AG04450 (cell line): Measurements from ENCODE around the gene WDR27. TPM values are rescaled to one million over a fixed set of nuclear protein-coding genes. Genes with fewer than 3 reads are reported as not detected.
A peak's percentile ranks its signal among the peaks of the same experiment; 100 is the strongest.

Source experiments
- CTCF ChIA-PET: fragments of 300-600, 350-600 bp; formaldehyde crosslinking; extraction: SDS; loops from one replicate; lab custom pipeline; 2022; ENCODE audit warnings: antibody characterized with exemption, inconsistent platforms; lab: Charles Lee
- POLR2A ChIA-PET: fragments of 350-600 bp; formaldehyde crosslinking; extraction: SDS; loops from one replicate; lab custom pipeline; 2021; ENCODE audit warnings: antibody characterized with exemption, inconsistent platforms; lab: Yijun Ruan, JAX
- DNase-seq: peaks from one replicate; pipeline ENCODE4 v3.0.0-alpha.2; 2011; ENCODE audit warnings: low read depth, low spot score
- H3K27ac ChIP-seq: one replicate; pipeline ENCODE4 v1.5.1; 2012; ENCODE audit warnings: low read depth, low read length, control low read depth
- H3K27me3 ChIP-seq: one replicate; pipeline ENCODE4 v1.6.0; 2012; ENCODE audit warnings: low read length; ENCODE audit not compliant: control insufficient read depth, insufficient read depth
- H3K4me3 ChIP-seq: 2 replicates; pipeline ENCODE4 v1.5.1; 2011; ENCODE audit warnings: mild to moderate bottlenecking, low read depth, low read length, control low read depth
- H3K9me3 ChIP-seq: 2 replicates; pipeline ENCODE4 v1.5.1; 2012; ENCODE audit warnings: low read length; ENCODE audit not compliant: control insufficient read depth, insufficient read depth
- polyA plus RNA-seq: library from polyadenylated mRNA; depleted of rRNA; stranded (reverse); fragments of >200 nt; gene quantifications from 2 replicates; pipeline ENCODE4 v1.2.3, GENCODE V29; 2011
- TF ChIP-seq, protein P1 (sequence below): IDR thresholded peaks from 2 replicates; pipeline ENCODE4 v1.5.1; 2011; ENCODE audit warnings: low read depth, low read length, control low read depth, inconsistent platforms

Gene WDR27
- polyA plus RNA-seq, 1 experiment = 20.5 TPM

DNA sequence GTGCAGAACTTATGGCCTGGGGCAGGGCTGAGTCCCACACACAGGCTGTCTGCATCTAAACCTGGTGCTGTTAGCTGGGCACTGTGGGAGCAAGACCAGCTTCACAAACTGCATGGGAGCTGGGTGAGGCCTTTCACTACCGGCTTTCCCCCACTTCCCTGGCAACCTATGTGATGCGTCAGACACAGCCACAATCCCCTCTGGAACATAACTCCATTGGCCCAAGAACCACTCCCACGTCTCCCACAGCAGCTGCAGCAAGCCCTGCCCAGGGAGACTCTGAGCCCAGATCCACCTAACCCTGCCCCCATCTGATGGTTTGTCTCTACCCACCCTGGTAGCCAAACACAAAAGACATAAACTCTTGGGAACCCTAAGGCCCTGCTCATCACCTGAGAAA, 9.3 kb downstream of the WDR27 start:
- H3K9me3 ChIP-seq = peaks cover 11% of the 10 kb centered on the region; the same call in 1 of the 2 replicates
- no peak overlapping the region for H3K27ac ChIP-seq
- H3K4me3 ChIP-seq = no peak overlapping the region
- TF ChIP-seq, protein P1, sequence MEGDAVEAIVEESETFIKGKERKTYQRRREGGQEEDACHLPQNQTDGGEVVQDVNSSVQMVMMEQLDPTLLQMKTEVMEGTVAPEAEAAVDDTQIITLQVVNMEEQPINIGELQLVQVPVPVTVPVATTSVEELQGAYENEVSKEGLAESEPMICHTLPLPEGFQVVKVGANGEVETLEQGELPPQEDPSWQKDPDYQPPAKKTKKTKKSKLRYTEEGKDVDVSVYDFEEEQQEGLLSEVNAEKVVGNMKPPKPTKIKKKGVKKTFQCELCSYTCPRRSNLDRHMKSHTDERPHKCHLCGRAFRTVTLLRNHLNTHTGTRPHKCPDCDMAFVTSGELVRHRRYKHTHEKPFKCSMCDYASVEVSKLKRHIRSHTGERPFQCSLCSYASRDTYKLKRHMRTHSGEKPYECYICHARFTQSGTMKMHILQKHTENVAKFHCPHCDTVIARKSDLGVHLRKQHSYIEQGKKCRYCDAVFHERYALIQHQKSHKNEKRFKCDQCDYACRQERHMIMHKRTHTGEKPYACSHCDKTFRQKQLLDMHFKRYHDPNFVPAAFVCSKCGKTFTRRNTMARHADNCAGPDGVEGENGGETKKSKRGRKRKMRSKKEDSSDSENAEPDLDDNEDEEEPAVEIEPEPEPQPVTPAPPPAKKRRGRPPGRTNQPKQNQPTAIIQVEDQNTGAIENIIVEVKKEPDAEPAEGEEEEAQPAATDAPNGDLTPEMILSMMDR = no peak
- no peaks in the 10 kb centered on the region for H3K27me3 ChIP-seq
- ChIA-PET CTCF (no interaction called here), POLR2A (interaction anchor here (1.0 kb wide), 1 partner anchor 9 kb away, joined by 4 read pairs; the partner anchor contains the start of genes C6orf120 and WDR27)
- no peak for DNase-seq

DNA sequence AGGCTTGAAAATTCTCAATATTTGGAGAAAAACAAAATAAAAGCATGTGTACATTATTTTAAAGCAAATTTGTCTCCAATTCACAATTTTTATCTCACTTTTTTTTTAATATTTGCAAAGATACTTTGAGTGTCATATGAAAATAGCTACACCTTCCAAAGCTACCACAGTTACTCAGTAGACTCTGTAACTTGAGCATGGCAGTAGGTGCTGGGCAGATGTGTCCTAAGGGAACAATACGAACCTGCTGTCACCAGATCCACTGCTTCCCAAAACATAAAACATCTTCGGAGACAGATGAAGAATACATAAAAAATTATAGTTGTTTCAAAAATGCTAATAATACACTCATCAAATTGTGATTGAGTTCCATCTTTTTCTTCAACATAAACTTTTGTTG, 10.6 kb downstream of the WDR27 start:
- no peak overlapping the region for H3K4me3 ChIP-seq
- no peak overlapping the region for H3K27ac ChIP-seq
- ChIA-PET CTCF (no interaction called here), POLR2A (no interaction called here)
- H3K9me3 ChIP-seq = peaks cover 11% of the 10 kb centered on the region; the same call in 1 of the 2 replicates
- no peaks in the 10 kb centered on the region for H3K27me3 ChIP-seq
- TF ChIP-seq, protein P1 = no peak
- DNase-seq = no peak

- TF ChIP-seq, protein P1 = no peak
- Histone ChIP-seq H3K4me3 (no peak overlapping the region), H3K27ac (peak overlapping the region; percentile 57), H3K9me3 (peaks cover 13% of the 10 kb centered on the region; the same call in 1 of the 2 replicates), H3K27me3 (no peaks in the 10 kb centered on the region)
- POLR2A ChIA-PET = no interaction called here
- CTCF ChIA-PET = no interaction called here
- DNase-seq = peak; percentile 29
These were observed 12.5 kb downstream of the WDR27 start for GRCh38 chr6:169689287-169689686.

DNA sequence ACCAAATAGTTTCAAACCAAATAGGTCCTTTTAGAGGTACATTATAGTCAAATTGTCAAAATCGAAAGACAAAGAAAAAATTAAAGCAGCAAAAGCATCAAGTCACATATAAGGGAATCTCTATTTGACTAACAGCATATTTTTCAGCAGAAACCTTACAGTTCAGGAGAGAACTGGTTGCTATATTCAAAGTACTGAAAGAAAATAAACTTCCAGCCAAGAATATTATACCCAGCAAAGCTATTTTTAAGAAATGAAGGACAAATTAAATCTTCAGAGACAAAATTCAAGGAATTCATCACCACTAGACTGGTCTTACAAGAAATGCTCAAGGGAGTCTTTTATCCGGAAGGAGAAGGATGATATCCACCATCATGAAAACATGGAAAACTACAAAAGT, 16.0 kb downstream of the WDR27 start:
- Histone ChIP-seq H3K27ac (no peak overlapping the region), H3K9me3 (peaks cover 9% of the 10 kb centered on the region), H3K4me3 (no peak overlapping the region), H3K27me3 (no peaks in the 10 kb centered on the region)
- TF ChIP-seq, protein P1 = no peak
- CTCF ChIA-PET = interaction anchor here (0.8 kb wide), 1 partner anchor 14 kb away, joined by 3 read pairs; no protein-coding TSS in a partner anchor
- POLR2A ChIA-PET = no interaction called here
- no peak for DNase-seq

GRCh38 chr6:169684056-169684455, 17.8 kb downstream of the WDR27 start:
- TF ChIP-seq, protein P1 = no peak
- Histone ChIP-seq H3K27me3 (no peaks in the 10 kb centered on the region), H3K27ac (no peak overlapping the region), H3K4me3 (no peak overlapping the region), H3K9me3 (peaks cover 6% of the 10 kb centered on the region)
- ChIA-PET POLR2A (no interaction called here), CTCF (no interaction called here)
- DNase-seq = no peak
